Vagina (tissue), 2 donors: ENCODE data around the gene SPO11.

Source experiments
- POLR2A ChIP-seq, 2 donors: fragments of 450-650 bp; IDR thresholded peaks; one replicate each; pipeline ENCODE4 v1.6.1; 2017; ENCODE audit warnings: antibody characterized with exemption in 2 of 2, mild to moderate bottlenecking in 2 of 2, moderate library complexity in 2 of 2
- TF ChIP-seq, protein P1 (sequence below), 3 experiments: fragments of 450-650 bp in 2 of 3; fragments of 200-600 bp in 1 of 3; sonication (generic) in 1 of 3; IDR thresholded peaks; one replicate each; pipeline ENCODE4 v1.5.1; 2017 to 2019; ENCODE audit warnings: antibody characterized with exemption in 3 of 3, mild to moderate bottlenecking in 2 of 3, moderate library complexity in 2 of 3

DNA sequence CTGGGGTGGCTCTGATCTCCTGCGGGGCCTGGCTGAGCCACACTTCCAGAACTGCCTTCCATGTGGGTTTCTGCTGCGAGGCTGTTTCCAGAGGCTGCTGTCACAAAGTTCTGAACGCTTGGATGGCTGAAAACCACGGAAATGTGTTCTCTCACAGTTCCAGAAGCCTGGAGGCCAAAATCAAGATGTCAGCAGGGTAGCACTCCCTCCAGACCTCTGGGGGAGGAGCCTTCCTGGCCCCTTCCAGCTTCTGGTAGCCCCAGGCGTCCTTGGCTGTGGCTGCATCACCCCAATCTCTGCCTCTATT lies 39.5 kb upstream of the SPO11 start:
- TF ChIP-seq, protein P1, sequence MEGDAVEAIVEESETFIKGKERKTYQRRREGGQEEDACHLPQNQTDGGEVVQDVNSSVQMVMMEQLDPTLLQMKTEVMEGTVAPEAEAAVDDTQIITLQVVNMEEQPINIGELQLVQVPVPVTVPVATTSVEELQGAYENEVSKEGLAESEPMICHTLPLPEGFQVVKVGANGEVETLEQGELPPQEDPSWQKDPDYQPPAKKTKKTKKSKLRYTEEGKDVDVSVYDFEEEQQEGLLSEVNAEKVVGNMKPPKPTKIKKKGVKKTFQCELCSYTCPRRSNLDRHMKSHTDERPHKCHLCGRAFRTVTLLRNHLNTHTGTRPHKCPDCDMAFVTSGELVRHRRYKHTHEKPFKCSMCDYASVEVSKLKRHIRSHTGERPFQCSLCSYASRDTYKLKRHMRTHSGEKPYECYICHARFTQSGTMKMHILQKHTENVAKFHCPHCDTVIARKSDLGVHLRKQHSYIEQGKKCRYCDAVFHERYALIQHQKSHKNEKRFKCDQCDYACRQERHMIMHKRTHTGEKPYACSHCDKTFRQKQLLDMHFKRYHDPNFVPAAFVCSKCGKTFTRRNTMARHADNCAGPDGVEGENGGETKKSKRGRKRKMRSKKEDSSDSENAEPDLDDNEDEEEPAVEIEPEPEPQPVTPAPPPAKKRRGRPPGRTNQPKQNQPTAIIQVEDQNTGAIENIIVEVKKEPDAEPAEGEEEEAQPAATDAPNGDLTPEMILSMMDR (IDR thresholded peaks at IDR 0.05): no peak
- TF ChIP-seq POLR2A (IDR thresholded peaks at IDR 0.05): no peak
